Rectal smooth muscle tissue (tissue), 1 donor: Measurements from ENCODE around the gene DNAH14.
"Not testable (repeated sequence)": the region's sequence is repeated elsewhere in the genome, so short reads cannot be mapped to it uniquely, and the experiment has no call there.

Experiments used
- H3K27ac ChIP-seq: one replicate; pipeline ENCODE4 v1.7.0; 2013; ENCODE audit warnings: low read depth, low read length, inconsistent platforms
- H3K27me3 ChIP-seq: one replicate; pipeline ENCODE4 v1.7.0; 2013; ENCODE audit warnings: low read length; ENCODE audit not compliant: control insufficient read depth, insufficient read depth
- H3K36me3 ChIP-seq: one replicate; pipeline ENCODE4 v1.7.0; 2013; ENCODE audit warnings: low read length; ENCODE audit not compliant: control insufficient read depth, insufficient read depth
- H3K4me1 ChIP-seq: one replicate; pipeline ENCODE4 v1.7.0; 2013; ENCODE audit warnings: low read length; ENCODE audit not compliant: control insufficient read depth, insufficient read depth
- H3K4me3 ChIP-seq: one replicate; pipeline ENCODE4 v1.7.0; 2013; ENCODE audit warnings: low read length
- H3K9ac ChIP-seq: one replicate; pipeline ENCODE4 v1.7.0; 2013; ENCODE audit warnings: low read length

The DNAH14 gene

DNA sequence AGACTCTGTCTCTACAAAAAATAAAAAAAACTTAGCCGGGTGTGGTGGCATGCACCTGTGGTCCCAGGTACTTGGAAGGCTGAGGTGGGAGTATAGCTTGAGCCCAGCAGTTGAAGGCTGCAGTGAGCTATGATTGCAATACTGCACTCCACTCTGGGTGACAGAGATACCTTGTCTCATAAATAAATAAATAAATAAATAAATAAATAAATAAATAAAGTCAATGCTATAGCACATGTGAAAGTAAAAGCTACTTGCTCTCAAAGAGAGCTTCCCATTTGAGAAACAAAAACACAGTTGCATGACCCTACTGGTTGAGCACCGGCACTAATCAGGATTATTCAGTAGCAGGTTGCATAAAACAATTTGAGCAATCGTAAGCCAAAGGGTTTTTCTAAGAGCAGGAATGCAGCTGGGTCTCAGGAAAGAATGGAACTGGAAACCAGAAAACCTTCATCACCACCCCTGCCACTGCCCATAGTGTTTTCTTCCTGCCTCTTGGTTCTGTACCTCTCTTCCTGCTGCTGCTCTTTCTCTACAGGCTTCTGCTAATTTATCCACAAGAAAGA lies 29.3 kb upstream of the DNAH14 start:
- H3K27ac ChIP-seq, result no peak overlapping the region
- no peaks in the 10 kb centered on the region for H3K27me3 ChIP-seq
- H3K36me3 ChIP-seq, result no peaks in the 10 kb centered on the region

DNA sequence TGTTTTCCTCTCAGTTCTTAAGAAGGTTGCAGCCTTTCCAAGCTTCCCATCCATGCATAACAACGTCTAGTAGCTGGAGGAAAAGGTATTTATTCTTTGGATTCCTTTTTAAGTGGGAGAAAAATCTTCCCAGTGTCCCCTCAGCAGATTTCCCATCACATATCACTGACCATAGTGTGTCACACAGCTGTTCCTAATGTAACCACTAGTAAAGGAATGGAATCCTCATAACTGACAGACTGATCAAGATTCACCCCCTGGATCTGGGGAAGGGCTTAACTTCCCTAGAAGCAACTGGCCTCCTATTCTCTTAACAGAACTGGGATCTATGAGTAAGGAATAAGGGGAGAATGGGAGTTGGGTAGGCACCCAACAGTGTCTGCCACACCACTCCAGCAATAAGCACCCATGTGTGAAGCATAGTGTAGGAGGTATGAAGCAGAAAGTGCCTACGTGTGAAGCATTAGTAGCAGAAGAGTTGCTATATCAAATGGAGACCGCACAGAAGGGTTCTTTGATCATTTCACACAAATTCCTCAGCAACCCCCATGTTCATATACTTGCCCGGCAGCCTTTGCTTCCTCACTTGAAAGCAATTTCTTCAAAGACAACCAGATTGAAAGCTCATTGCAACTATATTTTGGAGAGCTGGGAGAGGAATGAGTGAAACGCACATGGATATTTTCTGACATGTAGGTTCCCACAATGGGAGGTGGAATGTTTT lies 28.2 kb upstream of the DNAH14 start:
- no peaks in the 10 kb centered on the region for H3K27me3 ChIP-seq
- no peaks in the 10 kb centered on the region for H3K36me3 ChIP-seq
- H3K27ac ChIP-seq, result no peak overlapping the region
- H3K4me3 ChIP-seq, result no peak overlapping the region
- H3K4me1 ChIP-seq, result no peaks in the 10 kb centered on the region
- no peak overlapping the region for H3K9ac ChIP-seq

More for the DNA sequence above, 29.3 kb upstream of the DNAH14 start:
- Histone ChIP-seq H3K4me3 (no peak overlapping the region), H3K4me1 (no peaks in the 10 kb centered on the region), H3K9ac (no peak overlapping the region)

DNA sequence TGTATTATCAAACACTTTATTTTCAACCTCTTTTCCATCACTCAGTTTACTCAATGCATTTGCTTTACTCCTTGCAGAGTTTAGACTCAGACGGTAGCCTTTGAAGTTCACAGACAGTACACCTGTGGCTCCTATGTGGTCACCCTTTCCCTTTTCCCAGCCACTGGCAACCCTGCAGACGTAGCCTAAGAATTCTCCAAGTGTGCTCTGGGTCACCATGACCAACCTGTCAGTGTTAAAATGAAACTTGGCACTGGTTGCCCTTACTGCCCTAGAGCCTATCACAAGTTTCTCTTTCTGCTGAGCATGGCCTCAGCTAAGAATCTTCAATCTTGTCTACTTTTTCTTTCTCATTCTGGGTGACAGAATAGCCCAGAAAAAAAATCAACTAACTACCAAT lies 25.5 kb upstream of the DNAH14 start:
- no peaks in the 10 kb centered on the region for H3K27me3 ChIP-seq
- no peak overlapping the region for H3K9ac ChIP-seq
- no peak overlapping the region for H3K27ac ChIP-seq
- H3K4me3 ChIP-seq, result no peak overlapping the region
- H3K36me3 ChIP-seq, result no peaks in the 10 kb centered on the region
- no peaks in the 10 kb centered on the region for H3K4me1 ChIP-seq

DNA sequence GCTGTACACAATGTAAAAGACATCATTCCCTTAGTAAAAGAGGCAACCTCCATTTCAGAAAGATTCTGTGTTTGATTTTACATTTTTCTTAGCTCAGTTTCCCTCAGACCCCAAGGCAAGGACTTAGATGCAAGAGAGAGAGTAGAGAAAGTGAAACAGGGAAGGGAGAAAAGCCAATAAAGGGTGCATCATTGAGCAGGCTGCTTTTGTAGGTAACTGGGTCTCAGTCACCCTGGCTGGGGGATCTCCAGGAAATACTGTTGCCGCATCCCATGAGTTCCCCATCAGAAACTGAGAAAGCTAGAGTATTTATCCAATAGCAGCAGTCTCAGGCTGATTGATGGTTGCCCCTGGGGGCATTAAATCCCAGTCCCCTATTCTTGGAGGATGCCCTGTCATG lies 23.1 kb upstream of the DNAH14 start:
- H3K36me3 ChIP-seq, result no peaks in the 10 kb centered on the region
- no peak overlapping the region for H3K27ac ChIP-seq
- no peaks in the 10 kb centered on the region for H3K27me3 ChIP-seq
- H3K9ac ChIP-seq, result no peak overlapping the region
- H3K4me1 ChIP-seq, result no peaks in the 10 kb centered on the region
- no peak overlapping the region for H3K4me3 ChIP-seq

GRCh38 chr1:224911217-224911616 lies 18.3 kb upstream of the DNAH14 start:
- H3K27me3 ChIP-seq, result no peaks in the 10 kb centered on the region

GRCh38 chr1:224914292-224914900 lies 15.1 kb upstream of the DNAH14 start:
- H3K9ac ChIP-seq, result no peak overlapping the region
- H3K36me3 ChIP-seq, result no peaks in the 10 kb centered on the region
- H3K27me3 ChIP-seq, result no peaks in the 10 kb centered on the region
- no peaks in the 10 kb centered on the region for H3K4me1 ChIP-seq
- H3K27ac ChIP-seq, result no peak overlapping the region
- no peak overlapping the region for H3K4me3 ChIP-seq

More at GRCh38 chr1:224911217-224911616, 18.3 kb upstream of the DNAH14 start:
- Histone ChIP-seq H3K36me3 (no peaks in the 10 kb centered on the region), H3K4me1 (no peaks in the 10 kb centered on the region), H3K27ac (no peak overlapping the region), H3K4me3 (no peak overlapping the region), H3K9ac (no peak overlapping the region)

GRCh38 chr1:224919508-224919907 lies 10.0 kb upstream of the DNAH14 start:
- Histone ChIP-seq H3K36me3 (no peaks in the 10 kb centered on the region), H3K4me1 (no peaks in the 10 kb centered on the region), H3K4me3 (no peak overlapping the region), H3K9ac (no peak overlapping the region), H3K27me3 (no peaks in the 10 kb centered on the region), H3K27ac (no peak overlapping the region)

DNA sequence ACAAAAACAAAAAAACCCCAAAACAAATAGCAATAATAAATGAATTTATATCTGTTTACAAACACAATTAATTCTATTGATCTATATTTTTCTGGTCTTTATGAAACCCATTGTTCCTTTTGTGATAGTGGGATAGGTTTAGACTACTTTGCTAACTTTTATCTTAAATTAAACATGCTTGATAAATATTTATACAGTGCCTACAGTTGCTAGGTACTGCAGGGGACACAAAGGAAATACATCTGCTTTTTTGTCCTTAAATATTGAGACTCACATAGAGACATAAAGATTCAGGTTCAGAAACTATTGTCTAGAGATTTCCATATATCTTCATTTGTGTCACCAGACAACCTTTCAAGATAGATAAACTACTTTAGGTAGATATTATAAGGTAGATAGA lies 8.5 kb upstream of the DNAH14 start:
- no peaks in the 10 kb centered on the region for H3K27me3 ChIP-seq
- H3K4me1 ChIP-seq, result no peaks in the 10 kb centered on the region
- H3K36me3 ChIP-seq, result no peaks in the 10 kb centered on the region
- no peak overlapping the region for H3K9ac ChIP-seq
- no peak overlapping the region for H3K27ac ChIP-seq
- no peak overlapping the region for H3K4me3 ChIP-seq

GRCh38 chr1:224921354-224921753 lies 8.1 kb upstream of the DNAH14 start:
- Histone ChIP-seq H3K4me3 (no peak overlapping the region), H3K36me3 (no peaks in the 10 kb centered on the region), H3K9ac (no peak overlapping the region), H3K27me3 (no peaks in the 10 kb centered on the region), H3K27ac (no peak overlapping the region), H3K4me1 (no peaks in the 10 kb centered on the region)

DNA sequence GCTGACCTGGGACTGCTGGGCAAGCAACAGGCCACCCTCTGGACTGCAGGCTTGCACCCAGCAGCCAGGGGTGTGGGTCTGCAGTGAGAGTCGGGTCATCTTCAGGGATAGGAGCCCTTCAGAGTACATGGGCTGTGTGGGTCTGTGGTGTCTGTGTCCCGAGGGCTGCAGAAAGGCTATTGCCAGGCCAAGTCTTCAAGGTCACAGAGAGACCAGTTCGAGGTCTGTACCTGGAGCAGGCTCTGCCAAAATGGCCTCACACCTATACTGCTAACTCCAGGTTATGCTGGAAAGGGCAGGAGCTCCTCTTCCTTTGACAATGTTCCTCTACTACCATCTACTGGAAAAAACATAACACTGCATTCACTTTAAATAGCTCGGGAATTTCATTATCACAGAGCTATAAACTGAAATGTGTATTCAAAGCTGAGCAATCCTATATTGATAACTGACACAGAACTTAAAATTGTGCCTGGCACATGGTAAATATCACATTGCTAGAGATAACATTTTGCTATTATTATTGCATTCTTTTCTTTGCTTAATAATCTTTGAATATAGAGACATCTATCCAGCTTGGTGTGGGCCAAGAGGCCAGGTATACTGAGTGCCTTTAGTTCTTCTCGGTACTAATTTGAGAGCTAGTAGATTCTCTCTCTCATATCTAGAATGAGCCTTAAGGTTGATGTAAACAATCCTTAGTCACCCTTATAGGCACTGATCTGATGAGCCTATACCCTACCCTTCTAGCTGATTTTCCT lies 6.9 kb upstream of the DNAH14 start:
- Histone ChIP-seq H3K27me3 (no peaks in the 10 kb centered on the region), H3K9ac (no peak overlapping the region), H3K36me3 (no peaks in the 10 kb centered on the region), H3K4me3 (no peak overlapping the region), H3K4me1 (no peaks in the 10 kb centered on the region), H3K27ac (no peak overlapping the region)

- Histone ChIP-seq H3K4me3 (no peak overlapping the region), H3K36me3 (no peaks in the 10 kb centered on the region), H3K27ac (no peak overlapping the region), H3K9ac (no peak overlapping the region), H3K4me1 (no peaks in the 10 kb centered on the region), H3K27me3 (no peaks in the 10 kb centered on the region)
These were observed 5.7 kb upstream of the DNAH14 start for GRCh38 chr1:224923726-224924125.

DNA sequence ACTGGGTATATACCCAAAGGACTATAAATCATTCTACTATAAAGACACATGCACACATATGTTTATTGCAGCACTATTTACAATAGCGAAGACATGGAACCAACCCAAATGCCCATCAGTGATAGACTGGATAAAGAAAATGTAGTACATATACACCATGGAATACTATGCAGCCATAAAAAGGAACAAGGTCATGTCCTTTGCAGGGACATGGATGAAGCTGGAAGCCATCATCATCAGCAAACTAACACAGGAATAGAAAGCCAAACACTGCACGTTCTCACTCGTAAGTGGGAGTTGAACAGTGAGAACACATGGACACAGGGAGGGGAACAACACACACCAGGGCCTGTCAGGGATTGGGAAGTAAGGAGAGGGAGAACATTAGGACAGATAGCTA lies 1.8 kb upstream of the DNAH14 start:
- not testable (repeated sequence) for H3K9ac ChIP-seq, H3K4me3 ChIP-seq, H3K27ac ChIP-seq, H3K4me1 ChIP-seq, H3K27me3 ChIP-seq, H3K36me3 ChIP-seq
